ENCODE measurements around the gene CCT3. TPM values are rescaled to one million over a fixed set of nuclear protein-coding genes. Genes with fewer than 3 reads are reported as not detected.
"Not testable (repeated sequence)": the region's sequence is repeated elsewhere in the genome, so short reads cannot be mapped to it uniquely, and the experiment has no call there.

CCT3 gene
- total and polyA plus RNA-seq, 4 donors = 71.6 to 165 (median 139) TPM

DNA sequence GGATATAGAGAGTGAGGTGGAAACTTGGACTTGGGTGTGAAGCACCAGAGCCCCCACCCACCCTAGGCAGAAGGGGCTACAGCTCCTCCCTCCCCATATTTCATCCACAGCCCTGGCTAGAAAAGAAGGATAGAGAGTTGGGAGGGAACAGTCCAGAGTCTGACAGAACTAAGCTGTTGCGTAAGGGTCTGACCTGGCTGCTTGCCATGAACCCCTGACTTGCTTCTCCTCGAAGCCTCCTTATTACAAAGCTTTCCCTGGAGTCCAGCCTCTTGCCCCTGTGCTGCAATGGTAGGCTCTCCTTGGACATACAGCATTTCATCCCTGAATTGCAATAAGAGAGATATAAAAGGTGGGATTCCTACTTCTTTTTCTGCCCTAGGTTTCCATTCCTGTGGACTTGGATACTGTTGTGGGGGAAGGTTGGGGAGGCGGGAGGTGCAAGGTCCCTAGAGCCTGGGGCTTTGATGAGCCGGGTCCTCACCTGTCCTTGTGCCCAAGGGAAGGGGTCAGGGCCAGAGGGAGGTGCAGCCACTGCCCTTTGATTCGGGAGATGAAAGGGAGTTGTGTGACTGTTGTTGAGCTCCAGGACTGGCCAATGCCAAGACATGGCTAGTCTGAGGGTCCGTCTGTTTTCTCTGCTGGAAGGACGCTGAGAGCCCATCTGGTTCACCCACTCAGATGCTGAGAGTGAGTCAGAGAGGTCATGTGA is 33.6 kb upstream of the CCT3 start:
- peak; percentile 84 to 91 (median 87) for DNase-seq
- H3K9me3 ChIP-seq (ENCODE audit: control insufficient read depth in 4 of 4, insufficient read depth in 3 of 4, low read length in 3 of 4) = no peaks in the 10 kb centered on the region
- H3K27ac ChIP-seq (ENCODE audit: low read depth in 1 of 2, low read length in 1 of 2) = no peak overlapping the region
- peaks cover 0 to 19% (median 5%) of the 10 kb centered on the region in 5 donors for H3K4me1 ChIP-seq (ENCODE audit: control insufficient read depth in 5 of 5, insufficient read depth in 5 of 5, low read length in 5 of 5)
- no peak overlapping the region for H3K9ac ChIP-seq (ENCODE audit: insufficient read depth in 1 of 2, low read length in 2 of 2)
- no peak for ATAC-seq (ENCODE audit: insufficient read depth, low FRiP score)
- H3K36me3 ChIP-seq (ENCODE audit: control insufficient read depth in 4 of 4, insufficient read depth in 4 of 4, low read length in 4 of 4) = no peaks in the 10 kb centered on the region
- WGBS, 2 donors = 49 to 50% methylated on average over 7 of the region's 7 CpGs
- H3K4me3 ChIP-seq = no peak overlapping the region
- TF ChIP-seq, protein P1, sequence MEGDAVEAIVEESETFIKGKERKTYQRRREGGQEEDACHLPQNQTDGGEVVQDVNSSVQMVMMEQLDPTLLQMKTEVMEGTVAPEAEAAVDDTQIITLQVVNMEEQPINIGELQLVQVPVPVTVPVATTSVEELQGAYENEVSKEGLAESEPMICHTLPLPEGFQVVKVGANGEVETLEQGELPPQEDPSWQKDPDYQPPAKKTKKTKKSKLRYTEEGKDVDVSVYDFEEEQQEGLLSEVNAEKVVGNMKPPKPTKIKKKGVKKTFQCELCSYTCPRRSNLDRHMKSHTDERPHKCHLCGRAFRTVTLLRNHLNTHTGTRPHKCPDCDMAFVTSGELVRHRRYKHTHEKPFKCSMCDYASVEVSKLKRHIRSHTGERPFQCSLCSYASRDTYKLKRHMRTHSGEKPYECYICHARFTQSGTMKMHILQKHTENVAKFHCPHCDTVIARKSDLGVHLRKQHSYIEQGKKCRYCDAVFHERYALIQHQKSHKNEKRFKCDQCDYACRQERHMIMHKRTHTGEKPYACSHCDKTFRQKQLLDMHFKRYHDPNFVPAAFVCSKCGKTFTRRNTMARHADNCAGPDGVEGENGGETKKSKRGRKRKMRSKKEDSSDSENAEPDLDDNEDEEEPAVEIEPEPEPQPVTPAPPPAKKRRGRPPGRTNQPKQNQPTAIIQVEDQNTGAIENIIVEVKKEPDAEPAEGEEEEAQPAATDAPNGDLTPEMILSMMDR (IDR thresholded peaks at IDR 0.05; ENCODE audit: control extremely low read depth, extremely low read depth) = no peak
- H3K27me3 ChIP-seq (ENCODE audit: control insufficient read depth in 3 of 3, insufficient read depth in 3 of 3, low read length in 2 of 3) = peaks cover 0 to 5% (median 0%) of the 10 kb centered on the region in 3 donors

DNA sequence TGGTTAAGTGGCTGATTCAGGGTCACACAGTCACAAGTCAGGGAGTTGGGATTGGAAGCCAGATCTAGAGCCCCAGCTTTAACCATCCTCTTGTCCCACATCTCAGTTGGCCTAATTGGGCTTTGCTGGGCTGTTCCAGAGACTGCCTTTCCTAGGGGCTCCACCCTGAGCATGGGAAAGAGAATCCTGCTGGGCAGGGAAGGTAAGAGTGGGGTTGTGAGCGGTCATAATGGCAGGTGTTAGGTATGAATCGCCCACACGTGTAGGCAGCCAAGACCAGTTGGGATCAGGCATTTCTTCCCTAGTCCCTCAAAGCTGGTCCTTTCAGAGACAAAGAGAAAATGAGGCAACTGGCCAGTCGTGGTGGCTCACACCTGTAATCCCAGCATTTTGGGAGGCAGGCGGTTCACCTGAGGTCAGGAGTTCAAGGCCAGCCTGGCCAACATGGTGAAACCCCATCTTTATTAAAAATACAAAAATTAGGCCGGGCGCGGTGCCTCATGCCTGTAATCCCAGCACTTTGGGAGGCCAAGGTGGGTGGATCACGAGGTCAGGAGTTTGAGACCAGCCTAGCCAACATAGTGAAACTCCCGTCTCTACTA is 31.7 kb upstream of the CCT3 start:
- H3K36me3 ChIP-seq (ENCODE audit: control insufficient read depth in 4 of 4, insufficient read depth in 4 of 4, low read length in 4 of 4); H3K4me3 ChIP-seq; H3K9ac ChIP-seq (ENCODE audit: insufficient read depth in 1 of 2, low read length in 2 of 2); H3K9me3 ChIP-seq (ENCODE audit: control insufficient read depth in 4 of 4, insufficient read depth in 3 of 4, low read length in 3 of 4); DNase-seq; H3K27ac ChIP-seq (ENCODE audit: low read depth in 1 of 2, low read length in 1 of 2); H3K27me3 ChIP-seq (ENCODE audit: control insufficient read depth in 3 of 3, insufficient read depth in 3 of 3, low read length in 2 of 3); ATAC-seq (ENCODE audit: insufficient read depth, low FRiP score): not testable (repeated sequence)
- 94 to 95% methylated on average over 10 of the region's 10 CpGs for WGBS, 2 donors
- H3K4me1 ChIP-seq (ENCODE audit: control insufficient read depth in 5 of 5, insufficient read depth in 5 of 5, low read length in 5 of 5) = peaks cover 0 to 19% (median 5%) of the 10 kb centered on the region in 5 donors

DNA sequence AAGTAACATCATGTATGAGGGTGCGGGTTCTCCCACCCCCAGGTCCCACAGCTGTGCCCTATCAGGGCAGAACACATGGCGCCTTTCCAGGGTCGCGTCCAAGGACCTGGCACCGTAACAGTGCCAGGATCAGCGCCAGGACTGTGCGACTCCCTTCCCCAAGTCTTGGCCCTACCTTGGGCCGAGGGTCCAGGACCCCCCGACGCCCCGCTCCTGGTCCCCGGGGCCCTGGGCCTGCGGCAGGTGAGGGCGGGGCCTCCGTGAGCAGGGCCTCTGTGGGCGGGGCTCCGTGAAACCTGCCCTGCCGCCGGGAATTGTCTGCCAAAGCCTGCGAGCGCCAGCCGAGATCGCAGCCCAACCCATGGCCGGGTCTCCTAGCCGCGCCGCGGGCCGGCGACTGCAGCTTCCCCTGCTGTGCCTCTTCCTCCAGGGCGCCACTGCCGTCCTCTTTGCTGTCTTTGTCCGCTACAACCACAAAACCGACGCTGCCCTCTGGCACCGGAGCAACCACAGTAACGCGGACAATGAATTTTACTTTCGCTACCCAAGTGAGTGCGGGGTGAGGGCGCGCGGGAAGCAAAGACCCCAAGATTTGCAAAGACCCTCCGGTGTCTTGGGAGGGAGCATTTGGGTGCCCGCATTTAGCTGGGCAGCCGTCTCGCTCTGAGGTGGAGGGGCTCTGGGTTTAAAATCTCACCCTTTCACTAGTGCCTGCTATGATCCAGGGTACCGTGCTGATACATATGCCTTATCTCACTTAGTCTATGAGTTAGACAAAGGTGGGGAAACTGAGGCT is 31.0 kb upstream of the CCT3 start, which contains the start of gene RHBG:
RHBG (plus strand) TSS at position 323 of the 796 bp plus-strand sequence; CDS start at position 362, 39 bp downstream.
- WGBS, 2 donors = 11 to 12% methylated on average over 48 of the region's 48 CpGs
- Histone ChIP-seq H3K4me1 (ENCODE audit: control insufficient read depth in 5 of 5, insufficient read depth in 5 of 5, low read length in 5 of 5) (peaks cover 0 to 19% (median 5%) of the 10 kb centered on the region in 5 donors), H3K36me3 (ENCODE audit: control insufficient read depth in 4 of 4, insufficient read depth in 4 of 4, low read length in 4 of 4) (no peaks in the 10 kb centered on the region), H3K9ac (ENCODE audit: insufficient read depth in 1 of 2, low read length in 2 of 2) (peak within 1 kb of the TSS in 1 of 2 donors; percentile 28), H3K9me3 (ENCODE audit: control insufficient read depth in 4 of 4, insufficient read depth in 3 of 4, low read length in 3 of 4) (no peaks in the 10 kb centered on the region), H3K27ac (ENCODE audit: low read depth in 1 of 2, low read length in 1 of 2) (no peak within 1 kb of the TSS), H3K4me3 (no peak within 1 kb of the TSS), H3K27me3 (ENCODE audit: control insufficient read depth in 3 of 3, insufficient read depth in 3 of 3, low read length in 2 of 3) (peaks cover 0 to 5% (median 0%) of the 10 kb centered on the region in 3 donors)
- ATAC-seq (ENCODE audit: insufficient read depth, low FRiP score) = peak; percentile 49
- TF ChIP-seq, protein P1 (IDR thresholded peaks at IDR 0.05; ENCODE audit: control extremely low read depth, extremely low read depth) = no peak
- DNase-seq = peak; percentile 26 to 66 (median 57)
